Measurements from ENCODE around the gene SGMS1. TPM values are rescaled to one million over a fixed set of nuclear protein-coding genes. Genes with fewer than 3 reads are reported as not detected.

Gene SGMS1
- total RNA-seq, 4 donors from 2014 or later, result 107 to 234 (median 134) TPM

- 97 to 100% methylated on average over 2 of the region's 2 CpGs for WGBS, 2 donors
- peaks cover 0 to 72% (median 34%) of the 10 kb centered on the region in 4 donors for H3K4me1 ChIP-seq
- H3K9me3 ChIP-seq, result no peaks in the 10 kb centered on the region
- TF ChIP-seq POLR2A (IDR thresholded peaks at IDR 0.05), result no peak
- TF ChIP-seq, protein P1, sequence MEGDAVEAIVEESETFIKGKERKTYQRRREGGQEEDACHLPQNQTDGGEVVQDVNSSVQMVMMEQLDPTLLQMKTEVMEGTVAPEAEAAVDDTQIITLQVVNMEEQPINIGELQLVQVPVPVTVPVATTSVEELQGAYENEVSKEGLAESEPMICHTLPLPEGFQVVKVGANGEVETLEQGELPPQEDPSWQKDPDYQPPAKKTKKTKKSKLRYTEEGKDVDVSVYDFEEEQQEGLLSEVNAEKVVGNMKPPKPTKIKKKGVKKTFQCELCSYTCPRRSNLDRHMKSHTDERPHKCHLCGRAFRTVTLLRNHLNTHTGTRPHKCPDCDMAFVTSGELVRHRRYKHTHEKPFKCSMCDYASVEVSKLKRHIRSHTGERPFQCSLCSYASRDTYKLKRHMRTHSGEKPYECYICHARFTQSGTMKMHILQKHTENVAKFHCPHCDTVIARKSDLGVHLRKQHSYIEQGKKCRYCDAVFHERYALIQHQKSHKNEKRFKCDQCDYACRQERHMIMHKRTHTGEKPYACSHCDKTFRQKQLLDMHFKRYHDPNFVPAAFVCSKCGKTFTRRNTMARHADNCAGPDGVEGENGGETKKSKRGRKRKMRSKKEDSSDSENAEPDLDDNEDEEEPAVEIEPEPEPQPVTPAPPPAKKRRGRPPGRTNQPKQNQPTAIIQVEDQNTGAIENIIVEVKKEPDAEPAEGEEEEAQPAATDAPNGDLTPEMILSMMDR (IDR thresholded peaks at IDR 0.05), result no peak
- TF ChIP-seq EP300 (IDR thresholded peaks at IDR 0.05), result no peak
- no peak overlapping the region for H3K27ac ChIP-seq
- H3K36me3 ChIP-seq, result peaks cover 0 to 6% (median 0%) of the 10 kb centered on the region in 3 donors
- no peak overlapping the region for H3K4me3 ChIP-seq
- no peaks in the 10 kb centered on the region for H3K27me3 ChIP-seq
- DNase-seq (ENCODE audit: low spot score in 2 of 2), result no peak
Observed at GRCh38 chr10:50388181-50388580, 235.6 kb downstream of the SGMS1 start.

DNA sequence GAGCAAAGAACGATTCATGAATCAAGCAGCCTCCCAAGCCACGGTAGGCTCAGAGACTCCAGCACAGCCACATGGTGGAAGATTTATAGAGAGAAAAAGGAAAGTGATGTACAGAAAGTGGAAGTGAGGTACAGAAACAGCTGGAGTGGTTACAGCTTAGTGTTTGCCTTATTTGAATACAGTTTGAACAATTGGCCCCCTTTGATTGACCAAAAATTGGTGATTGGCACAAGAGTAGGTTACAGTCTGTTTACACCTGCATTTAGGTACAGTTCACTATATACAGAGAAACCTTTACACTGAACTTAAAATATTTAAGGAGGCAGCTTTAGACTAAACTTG, 236.1 kb downstream of the SGMS1 start:
- Histone ChIP-seq H3K27me3 (no peaks in the 10 kb centered on the region), H3K27ac (no peak overlapping the region), H3K4me3 (no peak overlapping the region), H3K9me3 (no peaks in the 10 kb centered on the region), H3K36me3 (peaks cover 0 to 6% (median 0%) of the 10 kb centered on the region in 3 donors), H3K4me1 (peaks cover 0 to 77% (median 36%) of the 10 kb centered on the region in 4 donors)
- DNase-seq (ENCODE audit: low spot score in 2 of 2), result no peak
- 84 to 91% methylated on average over 2 of the region's 2 CpGs for WGBS, 2 donors
- TF ChIP-seq EP300 (IDR thresholded peaks at IDR 0.05) (no peak), POLR2A (IDR thresholded peaks at IDR 0.05) (no peak)
- TF ChIP-seq, protein P1 (IDR thresholded peaks at IDR 0.05), result no peak

- WGBS, 2 donors, result 89 to 94% methylated on average over 7 of the region's 7 CpGs
- H3K9me3 ChIP-seq, result no peaks in the 10 kb centered on the region
- H3K27me3 ChIP-seq, result no peaks in the 10 kb centered on the region
- no peak for TF ChIP-seq EP300 (IDR thresholded peaks at IDR 0.05)
- TF ChIP-seq POLR2A (IDR thresholded peaks at IDR 0.05), result no peak
- TF ChIP-seq, protein P1 (IDR thresholded peaks at IDR 0.05), result no peak
- peaks cover 0 to 82% (median 38%) of the 10 kb centered on the region in 4 donors for H3K4me1 ChIP-seq
- no peak for DNase-seq (ENCODE audit: low spot score in 2 of 2)
- peak overlapping the region in 1 of 4 donors; percentile 83 for H3K27ac ChIP-seq
- no peak overlapping the region for H3K4me3 ChIP-seq
- peaks cover 0 to 6% (median 0%) of the 10 kb centered on the region in 3 donors for H3K36me3 ChIP-seq
Observed at GRCh38 chr10:50387007-50387731, 236.6 kb downstream of the SGMS1 start.

- TF ChIP-seq EP300 (IDR thresholded peaks at IDR 0.05) (peak; percentile 22 to 79), POLR2A (IDR thresholded peaks at IDR 0.05) (no peak)
- TF ChIP-seq, protein P1 (IDR thresholded peaks at IDR 0.05), result no peak
- no peak overlapping the region for H3K4me3 ChIP-seq
- DNase-seq (ENCODE audit: low spot score in 2 of 2), result peak; percentile 65
- H3K9me3 ChIP-seq, result no peaks in the 10 kb centered on the region
- no peaks in the 10 kb centered on the region for H3K27me3 ChIP-seq
- peaks cover 0 to 94% (median 39%) of the 10 kb centered on the region in 4 donors for H3K4me1 ChIP-seq
- WGBS, 2 donors, result 35 to 36% methylated on average over 2 of the region's 2 CpGs
- H3K27ac ChIP-seq, result peak overlapping the region; percentile 5 to 83 (median 52)
- H3K36me3 ChIP-seq, result peaks cover 0 to under 1% (median 0%) of the 10 kb centered on the region in 3 donors
Observed at GRCh38 chr10:50385624-50386023, 238.1 kb downstream of the SGMS1 start.

- 54 to 64% methylated on average over 2 of the region's 2 CpGs for WGBS, 2 donors
- TF ChIP-seq EP300 (IDR thresholded peaks at IDR 0.05) (no peak), POLR2A (IDR thresholded peaks at IDR 0.05) (no peak)
- TF ChIP-seq, protein P1 (IDR thresholded peaks at IDR 0.05), result no peak
- peaks cover 0 to 96% (median 43%) of the 10 kb centered on the region in 4 donors for H3K4me1 ChIP-seq
Observed at GRCh38 chr10:50384898-50385297, 238.9 kb downstream of the SGMS1 start.

More at GRCh38 chr10:50384898-50385297, 238.9 kb downstream of the SGMS1 start:
- Histone ChIP-seq H3K4me3 (no peak overlapping the region), H3K27me3 (no peaks in the 10 kb centered on the region), H3K36me3 (no peaks in the 10 kb centered on the region), H3K9me3 (no peaks in the 10 kb centered on the region), H3K27ac (peak overlapping the region in 3 of 4 donors; percentile 24 to 83 (median 81))
- no peak for DNase-seq (ENCODE audit: low spot score in 2 of 2)
